ENCODE results near the gene FAM43A.

DNA sequence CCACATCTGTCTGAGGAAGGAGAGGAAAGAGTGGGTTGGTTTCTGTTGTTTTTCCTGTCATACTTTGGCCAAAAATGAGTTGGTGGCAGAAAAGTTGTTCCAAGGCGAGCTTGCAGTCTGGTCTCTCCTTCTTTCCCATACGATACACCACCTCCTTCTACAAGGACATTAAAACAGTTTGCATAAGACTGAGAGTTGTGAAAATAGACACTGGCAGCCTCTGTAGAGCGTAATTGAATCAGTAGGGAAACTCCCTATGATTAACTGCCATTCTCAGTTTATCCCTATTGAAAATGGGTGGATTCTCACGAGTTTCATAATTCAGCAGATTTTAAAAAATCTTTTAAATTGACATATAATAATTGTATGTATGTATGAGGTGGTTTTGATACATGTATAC is 10.0 kb upstream of the FAM43A start:
- TF ChIP-seq EP300 (IDR thresholded peaks at IDR 0.05) = no peak
- TF ChIP-seq, protein P1, sequence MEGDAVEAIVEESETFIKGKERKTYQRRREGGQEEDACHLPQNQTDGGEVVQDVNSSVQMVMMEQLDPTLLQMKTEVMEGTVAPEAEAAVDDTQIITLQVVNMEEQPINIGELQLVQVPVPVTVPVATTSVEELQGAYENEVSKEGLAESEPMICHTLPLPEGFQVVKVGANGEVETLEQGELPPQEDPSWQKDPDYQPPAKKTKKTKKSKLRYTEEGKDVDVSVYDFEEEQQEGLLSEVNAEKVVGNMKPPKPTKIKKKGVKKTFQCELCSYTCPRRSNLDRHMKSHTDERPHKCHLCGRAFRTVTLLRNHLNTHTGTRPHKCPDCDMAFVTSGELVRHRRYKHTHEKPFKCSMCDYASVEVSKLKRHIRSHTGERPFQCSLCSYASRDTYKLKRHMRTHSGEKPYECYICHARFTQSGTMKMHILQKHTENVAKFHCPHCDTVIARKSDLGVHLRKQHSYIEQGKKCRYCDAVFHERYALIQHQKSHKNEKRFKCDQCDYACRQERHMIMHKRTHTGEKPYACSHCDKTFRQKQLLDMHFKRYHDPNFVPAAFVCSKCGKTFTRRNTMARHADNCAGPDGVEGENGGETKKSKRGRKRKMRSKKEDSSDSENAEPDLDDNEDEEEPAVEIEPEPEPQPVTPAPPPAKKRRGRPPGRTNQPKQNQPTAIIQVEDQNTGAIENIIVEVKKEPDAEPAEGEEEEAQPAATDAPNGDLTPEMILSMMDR (IDR thresholded peaks at IDR 0.05) = no peak

Data from suprapubic skin (tissue), 3 donors.